HUES64 (cell line): ENCODE results near the gene FAM24B.

Experiments used
- H3K27ac ChIP-seq: 2 replicates; pipeline ENCODE4 v1.7.0; 2013; ENCODE audit warnings: low read depth, low read length, inconsistent platforms
- H3K27me3 ChIP-seq: 2 replicates; pipeline ENCODE4 v1.6.1; 2013; ENCODE audit warnings: mild to moderate bottlenecking, low read length; ENCODE audit not compliant: insufficient read depth
- H3K36me3 ChIP-seq: 2 replicates; pipeline ENCODE4 v1.6.1; 2013; ENCODE audit warnings: mild to moderate bottlenecking, low read length; ENCODE audit not compliant: insufficient read depth
- H3K4me1 ChIP-seq: 2 replicates; pipeline ENCODE4 v1.6.1; 2013; ENCODE audit warnings: mild to moderate bottlenecking, low read length, moderate library complexity; ENCODE audit not compliant: insufficient read depth
- H3K4me3 ChIP-seq: 2 replicates; pipeline ENCODE4 v1.5.1; 2013; ENCODE audit warnings: mild to moderate bottlenecking, low read length, moderate library complexity
- H3K9ac ChIP-seq: 2 replicates; pipeline ENCODE4 v1.6.1; 2013; ENCODE audit warnings: mild to moderate bottlenecking, low read depth, low read length
- H3K9me3 ChIP-seq: 2 replicates; pipeline ENCODE4 v1.6.1; 2013; ENCODE audit warnings: low read depth, low read length; ENCODE audit not compliant: insufficient read depth
- WGBS: fragments of 150-250, 120-280 bp; methylation state at CpG from one replicate; pipeline ENCODE4 v1.1.7; 2013; ENCODE audit warnings: missing lambda C conversion rate; 5-methylcytosine and 5-hydroxymethylcytosine counted together

FAM24B gene

GRCh38 chr10:122845783-122846332 is 33.5 kb downstream of the FAM24B start, which contains the start of gene CUZD1:
Gene CUZD1, minus strand, starts transcription at chr10:122845857. Its CDS starts 14 bp downstream, at chr10:122845843.
- H3K4me1 ChIP-seq: 0 out of 2 replicates have a peak, but pooled peaks cover 9% of the 10 kb centered on the region
- H3K9me3 ChIP-seq: peaks cover 13% of the 10 kb centered on the region; the same call in 1 of the 2 replicates
- 76% methylated on average over 5 of the region's 5 CpGs for WGBS
- peak within 1 kb of the TSS; percentile 88 for H3K27ac ChIP-seq
- H3K4me3 ChIP-seq: no peak within 1 kb of the TSS
- H3K27me3 ChIP-seq: no peaks in the 10 kb centered on the region
- peaks cover 7% of the 10 kb centered on the region; the same call in 1 of the 2 replicates for H3K36me3 ChIP-seq
- H3K9ac ChIP-seq: 0 out of 2 replicates have a peak within 1 kb of the TSS, but pooled peaks have one; percentile 12

GRCh38 chr10:122844146-122844545 is 35.2 kb downstream of the FAM24B start:
- H3K4me1 ChIP-seq: 0 out of 2 replicates have a peak, but pooled peaks cover 4% of the 10 kb centered on the region
- no peak overlapping the region for H3K4me3 ChIP-seq
- WGBS: 96% methylated on average over 4 of the region's 4 CpGs
- peaks cover 9% of the 10 kb centered on the region; the same call in 1 of the 2 replicates for H3K36me3 ChIP-seq
- H3K27ac ChIP-seq: no peak overlapping the region
- H3K9me3 ChIP-seq: peaks cover 13% of the 10 kb centered on the region; the same call in 1 of the 2 replicates
- H3K9ac ChIP-seq: no peak overlapping the region
- H3K27me3 ChIP-seq: no peaks in the 10 kb centered on the region

GRCh38 chr10:122841569-122841968 is 37.8 kb downstream of the FAM24B start:
- Histone ChIP-seq H3K27me3 (no peaks in the 10 kb centered on the region), H3K4me1 (0 out of 2 replicates have a peak, but pooled peaks cover 4% of the 10 kb centered on the region), H3K9ac (no peak overlapping the region), H3K9me3 (peaks cover 13% of the 10 kb centered on the region; the same call in 1 of the 2 replicates), H3K4me3 (no peak overlapping the region), H3K27ac (no peak overlapping the region), H3K36me3 (peaks cover 33% of the 10 kb centered on the region)

GRCh38 chr10:122839505-122839904 is 39.9 kb downstream of the FAM24B start:
- H3K4me3 ChIP-seq: no peak overlapping the region
- H3K27me3 ChIP-seq: no peaks in the 10 kb centered on the region
- H3K36me3 ChIP-seq: peaks cover 52% of the 10 kb centered on the region
- H3K9me3 ChIP-seq: peaks cover 18% of the 10 kb centered on the region; the same call in 1 of the 2 replicates
- H3K27ac ChIP-seq: no peak overlapping the region
- no peak overlapping the region for H3K9ac ChIP-seq
- no peaks in the 10 kb centered on the region for H3K4me1 ChIP-seq

- Histone ChIP-seq H3K9ac (no peak overlapping the region), H3K9me3 (peaks cover 18% of the 10 kb centered on the region; the same call in 1 of the 2 replicates), H3K27ac (no peak overlapping the region), H3K4me3 (no peak overlapping the region), H3K36me3 (peaks cover 58% of the 10 kb centered on the region), H3K27me3 (no peaks in the 10 kb centered on the region), H3K4me1 (no peaks in the 10 kb centered on the region)
- WGBS: 87% methylated on average over 4 of the region's 4 CpGs
Observed at GRCh38 chr10:122838880-122839279, 40.5 kb downstream of the FAM24B start.

- Histone ChIP-seq H3K9me3 (0 out of 2 replicates have a peak, but pooled peaks cover 6% of the 10 kb centered on the region), H3K27me3 (no peaks in the 10 kb centered on the region), H3K4me1 (no peaks in the 10 kb centered on the region), H3K9ac (no peak overlapping the region), H3K36me3 (peaks cover 67% of the 10 kb centered on the region), H3K4me3 (no peak overlapping the region), H3K27ac (no peak overlapping the region)
- WGBS: 100% methylated on average over 2 of the region's 2 CpGs
Observed at GRCh38 chr10:122835908-122836307, 43.5 kb downstream of the FAM24B start.

GRCh38 chr10:122830965-122831353 is 48.4 kb downstream of the FAM24B start:
- Histone ChIP-seq H3K27ac (no peak overlapping the region), H3K9ac (no peak overlapping the region), H3K27me3 (no peaks in the 10 kb centered on the region), H3K9me3 (0 out of 2 replicates have a peak, but pooled peaks cover 5% of the 10 kb centered on the region), H3K4me1 (no peaks in the 10 kb centered on the region), H3K36me3 (peaks cover 35% of the 10 kb centered on the region), H3K4me3 (no peak overlapping the region)
- WGBS: 88% methylated on average over 1 of the region's 1 CpG

GRCh38 chr10:122830273-122830964 is 49.0 kb downstream of the FAM24B start:
- Histone ChIP-seq H3K4me1 (no peaks in the 10 kb centered on the region), H3K27ac (no peak overlapping the region), H3K27me3 (no peaks in the 10 kb centered on the region), H3K4me3 (no peak overlapping the region), H3K36me3 (peaks cover 30% of the 10 kb centered on the region), H3K9ac (no peak overlapping the region), H3K9me3 (0 out of 2 replicates have a peak, but pooled peaks cover 3% of the 10 kb centered on the region)
- 97% methylated on average over 6 of the region's 7 CpGs for WGBS

- peaks cover 22% of the 10 kb centered on the region for H3K36me3 ChIP-seq
- no peaks in the 10 kb centered on the region for H3K27me3 ChIP-seq
- WGBS: 85% methylated on average over 8 of the region's 8 CpGs
- H3K4me1 ChIP-seq: no peaks in the 10 kb centered on the region
- no peak overlapping the region for H3K4me3 ChIP-seq
- no peak overlapping the region for H3K27ac ChIP-seq
- H3K9ac ChIP-seq: no peak overlapping the region
- no peaks in the 10 kb centered on the region for H3K9me3 ChIP-seq
Observed at GRCh38 chr10:122829454-122829853, 49.9 kb downstream of the FAM24B start.

- Histone ChIP-seq H3K9me3 (no peaks in the 10 kb centered on the region), H3K4me1 (no peaks in the 10 kb centered on the region), H3K36me3 (peaks cover 16% of the 10 kb centered on the region), H3K4me3 (no peak overlapping the region), H3K9ac (no peak overlapping the region), H3K27ac (no peak overlapping the region), H3K27me3 (no peaks in the 10 kb centered on the region)
- WGBS: 92% methylated on average over 4 of the region's 4 CpGs
Observed at GRCh38 chr10:122828716-122829255, 50.6 kb downstream of the FAM24B start.

GRCh38 chr10:122827302-122827701 is 52.1 kb downstream of the FAM24B start:
- Histone ChIP-seq H3K9me3 (no peaks in the 10 kb centered on the region), H3K27me3 (no peaks in the 10 kb centered on the region)

More at GRCh38 chr10:122827302-122827701, 52.1 kb downstream of the FAM24B start:
- H3K4me1 ChIP-seq: no peaks in the 10 kb centered on the region
- 92% methylated on average over 3 of the region's 3 CpGs for WGBS
- H3K27ac ChIP-seq: no peak overlapping the region
- H3K36me3 ChIP-seq: peaks cover 5% of the 10 kb centered on the region; the same call in 1 of the 2 replicates
- no peak overlapping the region for H3K4me3 ChIP-seq
- H3K9ac ChIP-seq: no peak overlapping the region
